BJ (cell line): ENCODE data around the gene ZW10. TPM values are rescaled to one million over a fixed set of nuclear protein-coding genes. Genes with fewer than 3 reads are reported as not detected.

Experiments
- CTCF ChIA-PET: fragments of 350-600 bp; formaldehyde crosslinking; extraction: SDS; loops from one replicate; lab custom pipeline; 2021; ENCODE audit warnings: antibody characterized with exemption, inconsistent platforms; lab: Yijun Ruan, JAX
- POLR2A ChIA-PET: fragments of 300-600 bp; sonication (Branson Sonifier 250); formaldehyde crosslinking; extraction: SDS; loops from one replicate; lab custom pipeline; 2021; ENCODE audit warnings: antibody characterized with exemption; lab: Charles Lee
- DNase-seq: peaks from one replicate; pipeline ENCODE4 v3.0.0-alpha.2; 2011; ENCODE audit warnings: low read depth
- H3K27me3 ChIP-seq: 2 replicates; pipeline ENCODE4 v1.6.0; 2011; ENCODE audit warnings: low read length; ENCODE audit not compliant: control insufficient read depth, insufficient read depth
- H3K36me3 ChIP-seq: 2 replicates; pipeline ENCODE4 v1.5.1; 2011; ENCODE audit warnings: low read length; ENCODE audit not compliant: control insufficient read depth, insufficient read depth
- H3K4me3 ChIP-seq: 2 replicates; pipeline ENCODE4 v1.5.1; 2011; ENCODE audit warnings: low read depth, mild to moderate bottlenecking, control low read depth, low read length
- CTCF ChIP-seq: IDR thresholded peaks from 2 replicates; pipeline ENCODE4 v1.5.1; 2011; ENCODE audit warnings: low read depth, mild to moderate bottlenecking, control low read depth, inconsistent platforms, low read length, moderate library complexity; ENCODE audit not compliant: insufficient read depth
- polyA plus RNA-seq: library from polyadenylated mRNA; depleted of rRNA; stranded (reverse); fragments of >200 nt; gene quantifications from 2 replicates; pipeline ENCODE4 v1.2.3, GENCODE V29; 2011

Gene ZW10
- polyA plus RNA-seq, 1 experiment = 6.3 TPM

- no peaks in the 10 kb centered on the region for H3K36me3 ChIP-seq
- no peaks in the 10 kb centered on the region for H3K27me3 ChIP-seq
- ChIA-PET CTCF (no interaction called here), POLR2A (no interaction called here)
- H3K4me3 ChIP-seq = no peak overlapping the region
- DNase-seq = no peak
- no peak for TF ChIP-seq CTCF
Measured at GRCh38 chr11:113694390-113694789, 79.1 kb downstream of the ZW10 start.

GRCh38 chr11:113693030-113693429 lies 80.5 kb downstream of the ZW10 start:
- Histone ChIP-seq H3K4me3 (no peak overlapping the region), H3K27me3 (no peaks in the 10 kb centered on the region), H3K36me3 (no peaks in the 10 kb centered on the region)
- no peak for DNase-seq
- no peak for TF ChIP-seq CTCF
- POLR2A ChIA-PET = no interaction called here
- CTCF ChIA-PET = no interaction called here

GRCh38 chr11:113690619-113691569 lies 82.6 kb downstream of the ZW10 start:
- DNase-seq = peak; percentile 9
- H3K36me3 ChIP-seq = no peaks in the 10 kb centered on the region
- H3K4me3 ChIP-seq = no peak overlapping the region
- CTCF ChIA-PET = no interaction called here
- H3K27me3 ChIP-seq = no peaks in the 10 kb centered on the region
- POLR2A ChIA-PET = no interaction called here
- peak; percentile 30 for TF ChIP-seq CTCF

GRCh38 chr11:113689768-113690618 lies 83.5 kb downstream of the ZW10 start:
- Histone ChIP-seq H3K4me3 (no peak overlapping the region), H3K36me3 (no peaks in the 10 kb centered on the region), H3K27me3 (peaks cover 1% of the 10 kb centered on the region; the same call in 1 of the 2 replicates)
- no peak for TF ChIP-seq CTCF
- no peak for DNase-seq
- CTCF ChIA-PET = no interaction called here
- POLR2A ChIA-PET = interaction anchor here (0.6 kb wide), 1 partner anchor 84 kb away, joined by 3 read pairs; no protein-coding TSS in a partner anchor
